GM12872 (cell line): ENCODE results near the gene EHF.

Experiments
- TF ChIP-seq, protein P1 (sequence below): IDR thresholded peaks from 3 replicates; pipeline ENCODE4 v1.5.1; 2011; ENCODE audit warnings: low read depth, mild to moderate bottlenecking, low read length, moderate library complexity; ENCODE audit not compliant: insufficient read depth

The EHF gene

DNA sequence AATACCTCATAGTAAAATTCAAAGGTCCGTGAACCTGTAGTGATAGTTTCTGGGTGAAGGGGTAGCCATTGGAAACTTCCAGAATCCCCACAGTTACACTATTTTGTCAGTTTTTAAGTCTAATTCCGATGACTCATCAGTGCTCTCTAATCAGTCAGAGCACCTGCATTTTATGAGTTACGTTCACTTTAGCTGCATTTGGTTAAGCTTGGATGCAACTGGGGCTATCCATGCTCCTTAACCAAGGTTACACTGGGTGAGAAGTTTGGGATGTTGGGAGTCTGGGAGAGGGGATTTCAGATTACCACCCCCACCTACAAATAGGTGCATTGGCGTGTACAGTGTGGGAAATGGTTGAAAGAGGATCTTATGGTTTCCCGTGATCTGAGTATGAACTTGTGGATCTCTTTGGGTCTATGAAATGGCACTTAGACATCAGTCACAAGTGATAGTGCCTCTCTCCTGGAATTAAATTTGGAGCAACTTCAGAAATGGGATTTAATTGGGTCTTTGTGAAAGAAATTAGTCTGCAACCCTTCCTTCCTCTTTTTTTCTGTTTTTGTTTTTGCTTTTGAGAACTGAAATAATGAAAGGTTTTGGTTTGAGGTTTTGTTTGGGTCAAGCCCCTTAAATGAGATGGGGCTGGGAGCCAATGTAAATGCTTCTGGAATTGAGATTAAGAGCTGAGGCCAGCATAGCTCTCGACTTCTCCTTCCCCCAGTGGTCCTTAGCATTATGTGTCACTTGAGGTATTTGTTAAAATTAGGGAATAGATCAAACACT, 31.5 kb downstream of the EHF start:
- TF ChIP-seq, protein P1, sequence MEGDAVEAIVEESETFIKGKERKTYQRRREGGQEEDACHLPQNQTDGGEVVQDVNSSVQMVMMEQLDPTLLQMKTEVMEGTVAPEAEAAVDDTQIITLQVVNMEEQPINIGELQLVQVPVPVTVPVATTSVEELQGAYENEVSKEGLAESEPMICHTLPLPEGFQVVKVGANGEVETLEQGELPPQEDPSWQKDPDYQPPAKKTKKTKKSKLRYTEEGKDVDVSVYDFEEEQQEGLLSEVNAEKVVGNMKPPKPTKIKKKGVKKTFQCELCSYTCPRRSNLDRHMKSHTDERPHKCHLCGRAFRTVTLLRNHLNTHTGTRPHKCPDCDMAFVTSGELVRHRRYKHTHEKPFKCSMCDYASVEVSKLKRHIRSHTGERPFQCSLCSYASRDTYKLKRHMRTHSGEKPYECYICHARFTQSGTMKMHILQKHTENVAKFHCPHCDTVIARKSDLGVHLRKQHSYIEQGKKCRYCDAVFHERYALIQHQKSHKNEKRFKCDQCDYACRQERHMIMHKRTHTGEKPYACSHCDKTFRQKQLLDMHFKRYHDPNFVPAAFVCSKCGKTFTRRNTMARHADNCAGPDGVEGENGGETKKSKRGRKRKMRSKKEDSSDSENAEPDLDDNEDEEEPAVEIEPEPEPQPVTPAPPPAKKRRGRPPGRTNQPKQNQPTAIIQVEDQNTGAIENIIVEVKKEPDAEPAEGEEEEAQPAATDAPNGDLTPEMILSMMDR = no peak

DNA sequence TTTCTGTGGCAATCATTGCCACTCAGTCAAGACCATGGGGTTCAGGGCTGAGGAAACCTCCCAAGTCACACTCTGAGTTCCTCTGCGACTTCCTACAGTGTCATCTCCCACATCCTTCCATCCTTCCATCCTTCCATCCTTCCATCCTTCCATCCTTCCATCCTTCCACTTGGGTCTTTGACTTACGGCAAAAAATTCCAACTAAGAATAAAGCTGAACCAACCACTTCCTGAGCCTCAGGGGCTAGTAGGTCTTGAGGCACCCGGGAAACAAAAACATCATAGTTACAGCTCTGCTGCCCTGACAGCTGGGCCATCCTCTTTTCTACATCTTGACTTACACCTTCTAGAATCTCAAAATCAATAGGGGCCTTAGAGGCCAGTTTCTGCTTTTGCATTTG, 32.1 kb downstream of the EHF start:
- TF ChIP-seq, protein P1 = no peak

DNA sequence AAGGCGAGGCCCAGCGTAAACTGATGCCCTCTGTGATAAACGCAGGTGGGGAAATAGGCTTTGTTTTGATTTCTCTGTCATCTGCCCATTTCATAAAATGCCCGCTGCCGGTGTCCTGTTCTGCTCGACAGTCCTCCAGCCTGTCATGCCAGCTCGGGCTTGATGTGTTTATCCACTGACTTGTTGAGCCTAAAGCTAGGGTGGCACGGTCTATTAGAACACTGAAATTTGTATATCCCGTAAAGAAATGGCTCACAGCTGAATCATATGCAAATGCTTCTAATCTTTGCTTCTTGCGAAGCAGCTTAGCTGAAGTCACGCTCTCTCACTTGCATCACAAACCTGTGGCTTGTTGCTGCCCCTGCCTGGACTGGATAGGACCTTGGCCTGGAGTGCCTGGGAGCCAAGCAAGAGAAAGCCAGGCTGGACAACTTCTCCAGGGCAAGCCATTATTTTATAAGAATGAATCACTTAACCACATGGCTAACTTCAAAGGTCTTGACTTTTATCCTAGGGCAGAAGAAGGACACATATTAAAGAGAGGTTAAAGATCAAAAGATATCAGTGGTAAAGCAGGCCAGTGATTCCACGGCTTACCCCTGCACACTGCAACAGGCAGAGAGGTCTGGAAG, 33.1 kb downstream of the EHF start:
- TF ChIP-seq, protein P1 = no peak

DNA sequence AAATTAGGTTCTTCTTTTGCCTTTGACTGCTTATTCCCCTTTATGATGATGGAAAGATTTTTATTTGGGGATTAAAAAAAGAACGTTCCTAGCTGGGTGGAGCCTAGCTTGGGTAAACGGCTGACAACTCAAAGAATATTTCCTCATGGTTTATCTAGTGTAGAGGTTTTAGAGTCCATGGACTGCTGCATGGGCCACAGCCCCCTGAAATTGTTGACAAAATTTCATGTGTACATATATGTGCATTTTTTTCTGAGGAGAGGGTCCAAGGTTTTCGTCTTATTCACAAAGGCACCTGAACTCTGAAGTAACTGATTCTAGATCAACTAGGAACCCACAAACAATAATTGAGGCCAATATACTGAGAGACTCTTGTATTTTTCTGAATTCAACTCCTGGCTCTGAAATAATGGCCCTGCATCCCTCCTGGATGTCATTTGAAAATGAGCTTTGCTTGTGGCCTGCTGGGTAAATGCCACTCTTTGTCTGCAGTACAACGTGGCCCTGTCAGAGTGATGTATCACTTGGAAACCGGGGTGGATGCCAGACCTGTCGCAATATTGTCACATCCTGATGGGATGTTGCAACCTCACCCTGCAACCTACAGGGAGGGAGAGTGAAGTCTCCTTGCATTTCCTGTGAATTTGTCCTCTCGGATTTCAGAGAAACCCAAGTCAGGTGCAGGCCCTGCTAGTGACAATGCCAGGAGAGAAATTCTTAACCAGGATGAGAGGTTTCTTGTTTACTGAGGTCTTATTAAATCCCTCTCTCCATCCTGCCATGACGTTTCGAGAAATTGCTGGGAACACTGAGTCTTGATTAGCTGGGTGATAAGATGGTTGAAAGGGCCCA, 33.8 kb downstream of the EHF start:
- TF ChIP-seq, protein P1 = no peak

DNA sequence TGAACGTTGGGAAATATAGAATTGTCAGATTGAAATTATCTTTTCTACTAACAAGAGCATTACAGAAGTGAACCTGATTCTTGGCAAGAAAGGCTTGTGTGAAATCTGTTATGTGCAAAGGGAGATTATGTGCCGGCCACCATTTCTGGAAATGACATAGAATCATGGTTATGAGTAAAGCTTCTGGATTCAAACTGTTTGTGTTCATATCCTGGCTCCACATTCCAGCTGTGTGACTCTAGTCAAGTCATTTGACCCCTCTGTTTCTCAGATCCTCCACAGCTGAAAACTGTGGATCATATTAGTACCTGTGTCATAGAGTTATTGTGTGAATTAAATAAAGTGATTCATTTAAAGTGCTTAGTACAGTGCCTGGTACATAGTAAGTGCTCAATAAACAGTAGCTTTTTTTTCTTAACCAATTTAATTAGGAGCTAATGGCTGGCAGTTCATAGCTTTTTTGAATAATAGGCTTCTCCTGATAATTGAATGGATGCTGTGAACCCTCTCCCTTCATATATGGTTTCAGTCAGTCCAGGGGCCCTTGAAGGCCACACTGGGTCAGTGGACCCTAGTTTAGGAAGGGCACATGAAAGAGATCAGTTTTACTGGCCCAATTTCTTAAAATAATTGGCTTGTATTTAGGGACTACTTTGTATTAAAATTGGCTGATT, 34.6 kb downstream of the EHF start:
- TF ChIP-seq, protein P1 = no peak

DNA sequence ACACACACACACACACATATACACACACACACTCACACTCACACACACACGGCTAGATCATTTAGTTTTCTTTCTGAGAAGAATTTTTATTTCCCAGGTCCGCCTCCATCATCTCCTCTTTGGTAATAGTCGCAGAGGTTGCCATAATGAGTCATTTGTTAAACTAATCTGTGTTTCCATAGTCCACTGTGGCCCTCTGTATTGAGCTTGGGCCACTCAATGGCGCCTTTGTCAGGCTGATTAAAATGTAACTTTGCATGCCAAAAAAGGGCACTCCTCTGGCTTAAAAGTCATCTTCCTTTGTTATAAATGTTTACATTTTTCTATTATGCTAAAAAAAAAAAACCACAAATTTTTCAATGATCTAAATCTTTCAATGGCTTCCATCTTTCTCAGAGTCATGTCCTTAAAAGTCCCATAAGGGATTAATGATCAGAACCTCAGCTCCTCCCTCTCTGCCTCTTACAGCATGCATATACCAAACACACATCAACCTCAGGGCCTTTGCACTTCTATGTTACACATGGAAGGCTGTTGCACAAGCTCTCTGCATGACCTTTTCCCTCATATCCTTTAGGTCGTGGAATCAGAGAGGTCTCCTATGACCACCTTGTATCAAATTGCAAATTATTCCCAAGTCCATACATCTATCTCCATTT, 35.3 kb downstream of the EHF start:
- TF ChIP-seq, protein P1 = no peak
